GM18505 (cell line): ENCODE results near the gene EPHX1.
"Not testable (repeated sequence)": the region's sequence is repeated elsewhere in the genome, so short reads cannot be mapped to it uniquely, and the experiment has no call there.

Experiments
- ATAC-seq: cut with Tn5 transposase; IDR thresholded peaks from one replicate; pipeline ENCODE4 v1.9.1; 2021; ENCODE audit not compliant: unreplicated experiment
- POLR2A ChIP-seq: IDR thresholded peaks from 4 replicates; pipeline ENCODE4 v1.6.1; 2011; ENCODE audit warnings: borderline replicate concordance; ENCODE audit not compliant: insufficient read depth, insufficient read length; ENCODE audit errors: extremely low read depth

The EPHX1 gene

GRCh38 chr1:225806249-225806648 is 3.7 kb upstream of the EPHX1 start:
- no peak for TF ChIP-seq POLR2A
- ATAC-seq: no peak

- ATAC-seq: not testable (repeated sequence)
Measured at GRCh38 chr1:225806736-225807135, 3.2 kb upstream of the EPHX1 start.

- no peak for ATAC-seq
- TF ChIP-seq POLR2A: no peak
Measured at GRCh38 chr1:225808136-225808535, 1.8 kb upstream of the EPHX1 start.

GRCh38 chr1:225810579-225811538 is 935 bp downstream of the EPHX1 start:
- ATAC-seq: not testable (repeated sequence)

- no peak for ATAC-seq
- no peak for TF ChIP-seq POLR2A
Measured at GRCh38 chr1:225811622-225812487, 1.9 kb downstream of the EPHX1 start.

GRCh38 chr1:225812488-225813213 is 2.7 kb downstream of the EPHX1 start:
- TF ChIP-seq POLR2A: no peak
- no peak for ATAC-seq

- ATAC-seq: no peak
- no peak for TF ChIP-seq POLR2A
Measured at GRCh38 chr1:225813214-225813964, 3.5 kb downstream of the EPHX1 start.

GRCh38 chr1:225814381-225814780 is 4.5 kb downstream of the EPHX1 start:
- no peak for ATAC-seq
- no peak for TF ChIP-seq POLR2A

- ATAC-seq: not testable (repeated sequence)
Measured at GRCh38 chr1:225815090-225815489, 5.2 kb downstream of the EPHX1 start.

- no peak for TF ChIP-seq POLR2A
- ATAC-seq: no peak
Measured at GRCh38 chr1:225815526-225816178, 5.7 kb downstream of the EPHX1 start.

GRCh38 chr1:225816643-225817538 is 7.0 kb downstream of the EPHX1 start:
- no peak for TF ChIP-seq POLR2A
- no peak for ATAC-seq
